GM18511 (cell line): Measurements from ENCODE around the gene C2orf69.
"Not testable (repeated sequence)": the region's sequence is repeated elsewhere in the genome, so short reads cannot be mapped to it uniquely, and the experiment has no call there.

Source experiments
- ATAC-seq: cut with Tn5 transposase; IDR thresholded peaks from one replicate; pipeline ENCODE4 v1.9.1; 2021; ENCODE audit warnings: mild to moderate bottlenecking, moderate library complexity; ENCODE audit not compliant: unreplicated experiment

C2orf69 gene

DNA sequence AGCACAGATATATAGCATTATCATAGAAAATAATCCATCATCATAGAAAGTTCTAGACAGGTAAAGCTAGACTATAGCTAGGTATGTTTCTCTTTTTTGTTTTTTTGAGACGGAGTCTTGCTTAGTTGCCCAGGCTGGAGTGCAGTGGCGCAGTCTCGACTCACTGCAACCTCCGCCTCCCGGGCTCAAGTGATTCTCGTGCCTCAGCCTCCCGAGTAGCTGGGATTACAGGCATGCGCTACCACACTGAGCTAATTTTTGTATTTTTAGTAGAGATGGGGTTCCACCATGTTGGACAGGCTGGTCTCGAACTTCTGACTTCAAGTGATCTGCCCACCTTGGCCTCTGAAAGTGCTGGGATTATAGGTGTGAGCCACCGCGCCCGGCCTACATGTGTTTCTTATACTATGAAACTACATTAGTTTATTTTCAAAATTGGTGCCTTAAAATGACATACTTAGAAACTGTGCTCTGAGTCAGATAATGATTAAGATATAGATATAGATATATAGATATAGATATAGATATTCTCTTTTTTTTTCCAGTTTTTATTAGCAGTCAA lies 1.5 kb downstream of the C2orf69 start:
- not testable (repeated sequence) for ATAC-seq

DNA sequence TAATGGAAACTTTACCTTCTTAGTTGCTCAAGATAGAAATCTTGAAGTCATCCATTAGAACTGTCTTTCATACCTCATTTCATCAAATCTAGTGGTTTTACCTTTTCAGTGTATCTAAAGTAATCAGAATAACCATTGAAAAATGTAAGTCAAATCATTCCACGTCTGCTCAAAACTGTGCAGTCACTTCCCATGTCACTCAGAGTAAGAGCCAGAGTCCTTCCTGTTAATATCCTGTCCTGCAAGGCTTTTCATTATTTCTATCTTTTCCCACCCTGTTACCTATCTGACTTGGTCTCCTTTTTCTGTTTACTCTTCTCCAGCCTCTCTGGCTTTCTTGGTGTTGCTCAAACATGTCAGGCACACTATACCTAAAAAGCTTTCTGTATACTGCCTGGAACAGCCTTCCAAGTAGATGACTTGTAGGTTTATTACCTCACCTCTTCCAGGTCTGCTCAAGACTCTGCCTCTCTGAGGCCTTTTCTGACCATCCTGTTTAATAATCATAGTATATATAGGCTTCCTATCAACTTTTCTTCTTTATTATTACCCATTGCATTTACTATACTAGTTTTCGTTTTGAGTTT lies 3.4 kb downstream of the C2orf69 start:
- ATAC-seq: no peak

- no peak for ATAC-seq
Measured at GRCh38 chr2:199916980-199917379, 5.9 kb downstream of the C2orf69 start.

- no peak for ATAC-seq
Measured at GRCh38 chr2:199922856-199923255, 11.8 kb downstream of the C2orf69 start.

- no peak for ATAC-seq
Measured at GRCh38 chr2:199923924-199924323, 12.8 kb downstream of the C2orf69 start.

- ATAC-seq: no peak
Measured at GRCh38 chr2:199926806-199927205, 15.7 kb downstream of the C2orf69 start.

DNA sequence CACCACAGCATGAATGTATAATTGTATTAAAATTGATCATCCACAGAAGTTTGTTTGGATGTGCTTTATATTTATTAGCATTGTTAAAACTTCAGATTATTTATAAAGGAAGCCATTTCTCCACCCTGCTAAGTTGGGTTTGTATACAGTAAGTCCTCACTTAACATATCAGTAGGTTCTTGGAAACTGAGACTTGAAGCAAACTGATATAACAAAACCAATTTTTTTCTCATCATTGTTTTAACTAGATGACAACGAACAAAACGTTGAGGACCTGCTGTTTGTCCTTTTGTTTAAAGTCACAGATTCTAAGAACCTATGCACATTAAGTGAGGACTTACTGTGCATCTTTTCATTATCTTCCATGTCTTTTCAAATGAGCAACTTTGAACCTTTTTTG lies 17.1 kb downstream of the C2orf69 start:
- ATAC-seq: no peak

GRCh38 chr2:199928626-199929025 lies 17.5 kb downstream of the C2orf69 start:
- no peak for ATAC-seq

DNA sequence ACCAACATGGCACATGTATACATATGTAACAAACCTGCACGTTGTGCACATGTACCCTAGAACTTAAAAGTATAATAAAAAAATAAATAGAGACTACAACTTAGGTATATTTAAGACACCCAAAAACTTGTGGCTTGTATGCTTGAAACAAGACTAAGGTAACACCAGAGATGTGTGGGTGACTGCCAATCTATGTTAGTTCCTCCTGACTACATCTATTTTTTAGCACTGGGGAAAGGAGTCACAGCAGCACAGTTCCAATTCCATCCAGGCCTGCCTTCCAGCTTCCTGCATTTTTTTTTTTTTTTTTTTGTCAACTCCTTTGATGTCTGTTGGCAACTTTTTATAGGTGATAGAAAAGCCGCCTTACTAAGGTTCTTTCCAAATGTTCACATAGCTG lies 18.2 kb downstream of the C2orf69 start:
- ATAC-seq: no peak

- no peak for ATAC-seq
Measured at GRCh38 chr2:199932312-199932855, 21.3 kb downstream of the C2orf69 start.

GRCh38 chr2:199933466-199933865 lies 22.4 kb downstream of the C2orf69 start:
- no peak for ATAC-seq

DNA sequence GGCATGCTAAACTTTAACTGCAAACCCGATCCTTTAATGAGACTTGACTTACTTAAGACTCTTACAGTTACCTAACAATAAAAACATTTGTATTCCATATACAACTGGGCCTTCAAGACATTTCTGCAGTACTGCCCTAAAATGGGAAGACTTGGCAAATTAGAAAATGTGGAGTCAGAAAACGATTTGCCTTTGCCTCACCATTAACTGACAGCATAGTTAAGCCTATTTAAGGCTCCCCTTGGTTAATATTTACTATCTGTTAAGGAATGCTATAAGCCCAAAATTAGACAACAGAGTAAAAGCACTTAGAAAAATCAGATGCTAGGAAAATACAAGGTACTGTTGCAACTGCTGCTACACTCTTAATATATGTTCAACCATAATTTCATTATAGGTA lies 25.5 kb downstream of the C2orf69 start:
- ATAC-seq: no peak

DNA sequence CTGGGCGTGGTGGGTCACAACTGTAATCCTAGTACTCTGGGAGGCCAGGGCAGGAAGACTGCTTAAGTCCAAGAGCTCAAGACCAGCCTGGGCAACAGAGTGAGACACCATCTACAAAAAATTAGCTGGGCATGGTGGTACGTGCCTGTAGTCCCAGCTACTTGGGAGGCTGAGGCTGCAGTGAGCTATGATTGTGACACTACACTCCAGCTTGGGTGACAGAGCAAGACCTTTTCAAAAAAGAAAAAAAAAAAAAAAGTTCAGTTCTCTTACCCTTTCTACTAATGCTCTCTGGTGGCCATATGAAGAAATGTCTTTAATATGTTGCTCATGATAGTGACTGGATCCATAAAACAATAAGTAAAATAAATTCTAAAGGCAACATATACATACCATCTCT lies 29.3 kb downstream of the C2orf69 start:
- peak; percentile 71 for ATAC-seq

GRCh38 chr2:199943373-199943772 lies 32.3 kb downstream of the C2orf69 start:
- no peak for ATAC-seq

DNA sequence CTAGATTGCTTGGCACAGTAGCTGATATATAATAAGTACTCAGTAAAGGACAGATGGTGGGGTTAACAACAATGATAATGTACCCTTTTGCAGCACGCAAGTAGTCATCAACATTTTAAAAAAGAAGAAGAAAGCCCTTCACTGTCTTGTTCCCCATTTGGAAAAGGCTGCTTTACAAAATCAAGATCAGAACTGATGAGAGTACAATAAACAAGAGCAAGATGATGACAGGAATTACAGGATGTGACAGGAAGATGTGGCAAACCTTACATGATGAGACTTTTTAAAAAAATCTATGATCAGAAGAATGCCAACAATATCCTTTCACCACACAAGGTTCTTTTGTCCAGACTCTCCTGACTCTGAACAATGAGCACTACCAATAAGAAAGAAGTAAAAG lies 35.1 kb downstream of the C2orf69 start:
- no peak for ATAC-seq

- ATAC-seq: no peak
Measured at GRCh38 chr2:199946836-199947235, 35.7 kb downstream of the C2orf69 start.

DNA sequence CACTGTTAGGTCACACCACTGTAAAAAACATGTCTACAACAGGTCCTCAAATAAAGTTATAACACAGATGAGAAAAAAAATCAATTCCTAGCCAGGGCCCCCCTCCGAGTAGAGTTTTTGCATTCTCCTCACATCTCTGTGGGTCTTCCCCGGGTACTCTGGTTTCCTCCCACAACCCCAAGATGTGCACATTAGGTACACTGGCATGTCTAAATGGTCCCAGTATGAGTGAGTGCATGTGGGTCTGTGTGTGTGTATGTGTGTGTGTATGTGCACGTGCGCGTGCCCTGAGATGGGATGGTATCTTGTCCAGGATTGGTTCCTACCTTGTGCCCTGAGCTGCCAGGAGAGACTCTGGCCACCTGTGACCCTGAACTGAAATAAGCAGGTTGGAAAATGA lies 39.3 kb downstream of the C2orf69 start:
- no peak for ATAC-seq

DNA sequence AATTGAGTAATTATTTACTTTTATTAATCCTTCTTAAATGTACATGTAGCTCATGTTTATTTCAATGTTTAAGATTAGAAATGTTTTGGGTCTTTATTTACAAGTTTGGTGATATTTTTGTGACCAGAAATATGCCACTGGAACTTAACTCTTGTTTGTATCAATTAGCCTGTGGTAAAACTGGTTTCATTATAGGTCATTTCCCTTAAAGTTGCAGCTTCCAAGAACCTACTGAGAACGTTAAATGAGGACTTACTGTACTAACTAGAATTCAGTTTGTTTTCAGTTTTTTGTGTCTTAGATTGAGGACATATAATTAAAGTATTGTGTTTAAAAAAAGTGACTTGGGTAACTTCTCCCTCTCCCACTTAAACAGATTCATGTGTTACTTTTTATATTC lies 39.9 kb downstream of the C2orf69 start:
- ATAC-seq: no peak

- peak; percentile 57 for ATAC-seq
Measured at GRCh38 chr2:199955007-199955338, 43.9 kb downstream of the C2orf69 start.

GRCh38 chr2:199955339-199956061 lies 44.4 kb downstream of the C2orf69 start, which contains the start of the genes MAIP1 and TYW5:
Gene MAIP1 (plus strand): TSS chr2:199955582. CDS start chr2:199955799, 217 bp downstream.
Gene TYW5 (minus strand): TSS chr2:199955491. CDS start chr2:199955470, 21 bp downstream.
- ATAC-seq: peak; percentile 90

DNA sequence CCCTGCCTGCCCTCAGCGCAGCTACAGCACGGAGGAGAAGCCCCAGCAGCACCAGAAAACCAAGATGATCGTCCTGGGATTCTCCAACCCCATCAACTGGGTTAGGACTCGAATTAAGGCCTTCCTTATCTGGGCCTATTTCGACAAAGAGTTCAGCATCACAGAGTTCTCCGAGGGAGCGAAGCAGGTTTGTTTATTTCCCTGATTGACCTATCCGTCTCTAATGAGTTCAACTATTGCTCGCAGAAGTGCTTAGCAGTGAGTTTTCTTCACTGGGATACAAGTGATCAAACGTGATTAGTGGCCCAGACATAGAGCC lies 44.9 kb downstream of the C2orf69 start:
- ATAC-seq: no peak

DNA sequence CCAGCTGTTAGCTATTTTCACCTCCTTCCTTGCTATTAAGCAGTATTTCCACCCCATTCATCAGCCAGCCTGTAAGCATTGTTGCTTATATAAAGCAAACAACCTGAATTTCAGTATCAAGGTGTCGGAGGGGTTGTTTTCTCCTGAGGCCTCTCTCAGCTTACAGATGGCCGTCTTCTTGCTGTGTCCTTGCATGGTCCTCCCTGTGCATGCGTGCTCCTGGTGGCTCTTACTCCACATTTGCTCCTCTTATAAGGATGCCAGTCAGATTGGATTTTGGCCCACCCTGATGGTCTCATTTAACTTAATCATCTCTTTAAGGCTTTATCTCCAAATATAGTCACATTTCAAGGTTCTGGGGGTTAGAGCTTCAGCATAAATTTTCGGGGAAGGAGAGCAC lies 46.9 kb downstream of the C2orf69 start:
- no peak for ATAC-seq
